Epithelial cell of esophagus (primary cell): ENCODE measurements around the gene IL4I1.

Experiments
- DNase-seq: peaks from one replicate; pipeline ENCODE4 v3.0.0; 2010; ENCODE audit warnings: low read depth
- H3K4me3 ChIP-seq: 2 replicates; pipeline ENCODE4 v1.5.1; 2011; ENCODE audit warnings: mild to moderate bottlenecking, low read length, control low read depth
- TF ChIP-seq, protein P1 (sequence below): IDR thresholded peaks from 2 replicates; pipeline ENCODE4 v1.5.1; 2011; ENCODE audit warnings: low read depth, mild to moderate bottlenecking, low read length, control low read depth, inconsistent platforms; ENCODE audit not compliant: insufficient read depth; ENCODE audit errors: missing control alignments

Gene IL4I1

GRCh38 chr19:49916839-49917733 lies 20.4 kb upstream of the IL4I1 start:
- TF ChIP-seq, protein P1, sequence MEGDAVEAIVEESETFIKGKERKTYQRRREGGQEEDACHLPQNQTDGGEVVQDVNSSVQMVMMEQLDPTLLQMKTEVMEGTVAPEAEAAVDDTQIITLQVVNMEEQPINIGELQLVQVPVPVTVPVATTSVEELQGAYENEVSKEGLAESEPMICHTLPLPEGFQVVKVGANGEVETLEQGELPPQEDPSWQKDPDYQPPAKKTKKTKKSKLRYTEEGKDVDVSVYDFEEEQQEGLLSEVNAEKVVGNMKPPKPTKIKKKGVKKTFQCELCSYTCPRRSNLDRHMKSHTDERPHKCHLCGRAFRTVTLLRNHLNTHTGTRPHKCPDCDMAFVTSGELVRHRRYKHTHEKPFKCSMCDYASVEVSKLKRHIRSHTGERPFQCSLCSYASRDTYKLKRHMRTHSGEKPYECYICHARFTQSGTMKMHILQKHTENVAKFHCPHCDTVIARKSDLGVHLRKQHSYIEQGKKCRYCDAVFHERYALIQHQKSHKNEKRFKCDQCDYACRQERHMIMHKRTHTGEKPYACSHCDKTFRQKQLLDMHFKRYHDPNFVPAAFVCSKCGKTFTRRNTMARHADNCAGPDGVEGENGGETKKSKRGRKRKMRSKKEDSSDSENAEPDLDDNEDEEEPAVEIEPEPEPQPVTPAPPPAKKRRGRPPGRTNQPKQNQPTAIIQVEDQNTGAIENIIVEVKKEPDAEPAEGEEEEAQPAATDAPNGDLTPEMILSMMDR, result peak; percentile 55
- no peak overlapping the region for H3K4me3 ChIP-seq
- DNase-seq, result peak; percentile 35

GRCh38 chr19:49915271-49915670 lies 18.6 kb upstream of the IL4I1 start:
- H3K4me3 ChIP-seq, result no peak overlapping the region
- no peak for DNase-seq
- TF ChIP-seq, protein P1, result peak; percentile 12

GRCh38 chr19:49913720-49914119 lies 17.0 kb upstream of the IL4I1 start:
- H3K4me3 ChIP-seq, result no peak overlapping the region
- TF ChIP-seq, protein P1, result no peak
- no peak for DNase-seq

DNA sequence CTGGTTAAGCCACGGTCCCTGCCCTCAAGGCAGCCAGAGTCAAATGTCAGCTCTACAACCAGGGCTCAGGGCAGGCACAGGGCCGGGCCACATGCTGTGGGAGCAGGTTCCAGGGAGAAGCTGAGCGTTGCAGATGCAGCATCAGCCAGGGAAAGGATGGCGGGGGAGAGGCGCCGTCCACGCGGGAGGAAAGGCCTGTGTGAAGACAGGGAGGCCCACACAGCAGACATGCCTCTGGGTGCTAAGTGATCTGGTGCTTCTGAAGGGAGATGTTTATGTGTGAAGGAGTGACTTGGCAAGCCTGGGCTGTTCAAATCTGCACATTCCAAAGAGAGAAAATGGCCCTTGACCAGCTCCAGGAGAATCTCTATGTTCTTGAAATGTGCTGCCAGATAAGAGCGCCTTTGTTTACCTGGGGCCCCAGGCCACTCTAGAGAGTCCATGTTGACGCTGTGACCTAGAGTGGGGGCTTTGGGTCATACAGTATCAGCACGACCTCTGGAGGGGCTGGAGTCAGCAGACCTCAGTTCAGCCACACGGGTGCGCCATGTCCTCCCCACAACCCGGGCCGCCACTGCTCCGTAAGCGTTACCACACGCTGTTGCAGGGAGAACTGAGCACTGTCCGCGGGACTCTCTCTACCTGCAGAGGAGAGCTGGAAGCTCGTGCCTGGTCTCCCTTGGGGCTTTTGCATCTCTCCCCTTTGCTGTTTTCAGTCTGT lies 16.4 kb upstream of the IL4I1 start:
- H3K4me3 ChIP-seq, result no peak overlapping the region
- DNase-seq, result no peak
- TF ChIP-seq, protein P1, result no peak

DNA sequence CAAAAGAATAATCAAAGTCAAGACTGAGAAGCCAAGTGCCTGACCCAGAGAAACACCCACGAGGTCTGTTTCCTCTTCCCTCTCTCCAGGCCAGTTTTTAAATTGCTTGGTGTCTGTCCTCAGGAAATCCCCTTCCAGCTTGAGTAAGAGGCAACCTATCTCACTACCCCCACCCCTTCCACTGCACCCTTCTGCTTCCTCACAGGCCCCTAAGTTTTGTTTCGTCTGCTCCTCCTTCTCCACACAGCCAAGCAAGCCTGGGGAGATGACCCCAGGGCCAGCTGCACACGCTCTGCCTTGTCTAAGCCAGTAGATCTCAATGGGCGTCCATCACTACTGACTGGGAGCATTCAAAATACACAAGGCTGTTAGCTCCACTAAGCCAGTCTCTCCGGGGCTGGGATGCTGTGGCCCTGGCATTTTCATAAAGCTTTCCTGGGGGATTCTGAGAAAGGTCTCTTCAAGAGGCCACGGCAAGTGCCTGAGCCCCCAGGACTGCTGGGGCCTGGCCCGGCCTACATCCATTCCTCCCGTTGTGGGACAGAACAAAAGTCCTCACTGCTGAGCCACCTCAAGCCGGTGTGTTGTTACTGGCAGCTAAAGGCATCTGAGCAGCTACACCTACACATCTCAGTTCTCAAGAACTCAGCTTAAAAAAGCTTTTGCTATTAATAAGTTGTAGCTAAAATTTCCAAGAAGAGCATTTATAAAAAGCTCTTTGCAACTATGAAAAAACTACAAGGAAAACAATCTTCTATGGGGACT lies 14.9 kb upstream of the IL4I1 start:
- DNase-seq, result no peak

DNA sequence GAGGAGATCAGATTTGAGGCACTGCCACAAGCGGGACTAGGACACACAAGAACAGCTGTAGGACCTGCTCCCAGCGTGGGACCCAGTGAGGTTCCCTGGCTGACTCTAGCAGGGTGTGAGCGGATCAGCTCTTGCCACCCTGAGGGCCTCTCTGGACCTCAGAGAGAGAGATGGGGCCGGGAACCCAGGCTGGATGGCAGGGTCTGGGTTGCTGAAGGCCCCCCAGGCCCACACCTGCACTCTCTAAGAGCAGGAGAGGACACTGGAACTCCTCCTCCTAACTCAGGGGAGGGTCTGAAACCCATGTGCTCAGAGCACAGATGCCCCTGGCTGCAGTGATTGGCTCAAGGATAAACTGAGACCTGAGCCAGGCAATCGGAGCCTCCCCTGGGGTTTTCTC lies 13.5 kb upstream of the IL4I1 start:
- TF ChIP-seq, protein P1, result no peak
- no peak for DNase-seq
- H3K4me3 ChIP-seq, result no peak overlapping the region

More for the DNA sequence above, 14.9 kb upstream of the IL4I1 start:
- no peak overlapping the region for H3K4me3 ChIP-seq
- TF ChIP-seq, protein P1, result no peak
